IMR-90 (cell line): ENCODE results near the gene PMAIP1. TPM values are rescaled to one million over a fixed set of nuclear protein-coding genes. Genes with fewer than 3 reads are reported as not detected.

Source experiments
- ATAC-seq: fragments of 200-7000 bp; cut with Tn5 transposase; 2 replicates; pipeline ENCODE4 v1.9.1; 2020; ENCODE audit warnings: low read depth, mild to moderate bottlenecking, moderate library complexity
- BruUV-seq: library from RNA; stranded (reverse); fragments of 400-500 nt; replicated peaks from 2 replicates; lab custom pipeline; 2021; lab: Mats Ljungman, UMichigan
- CTCF ChIA-PET: fragments of 300-600 bp; formaldehyde crosslinking; extraction: SDS; loops from one replicate; lab custom pipeline; 2021; ENCODE audit warnings: antibody characterized with exemption; lab: Yijun Ruan, JAX
- POLR2A ChIA-PET: fragments of 300-600 bp; sonication (Branson Sonifier 250); formaldehyde crosslinking; loops from one replicate; lab custom pipeline; 2022; ENCODE audit warnings: antibody characterized with exemption; ENCODE audit not compliant: unreplicated experiment; lab: Charles Lee
- DNase-seq: peaks from one replicate; pipeline ENCODE4 v3.0.0; 2013
- H2AFZ ChIP-seq: replicated peaks from 2 replicates; pipeline ENCODE3; 2013; ENCODE audit warnings: low read length, mild to moderate bottlenecking; ENCODE audit not compliant: poor library complexity
- H2AK5ac ChIP-seq: 2 replicates; pipeline ENCODE4 v1.6.1; 2013; ENCODE audit warnings: low read depth, low read length, inconsistent platforms
- H2AK9ac ChIP-seq: replicated peaks from 2 replicates; pipeline ENCODE3; 2013; ENCODE audit warnings: mild to moderate bottlenecking, low read depth, low read length, moderate library complexity; ENCODE audit not compliant: poor library complexity
- H2BK120ac ChIP-seq: 2 replicates; pipeline ENCODE4 v1.6.1; 2013; ENCODE audit warnings: low read depth, low read length, inconsistent platforms
- H2BK15ac ChIP-seq: 3 replicates; pipeline ENCODE4 v1.6.1; 2013; ENCODE audit warnings: low read depth, low read length, inconsistent platforms
- H2BK20ac ChIP-seq: 2 replicates; pipeline ENCODE4 v1.6.1; 2013; ENCODE audit warnings: low read depth, mild to moderate bottlenecking, inconsistent platforms, low read length, moderate library complexity
- H2BK5ac ChIP-seq: 2 replicates; pipeline ENCODE4 v1.6.1; 2013; ENCODE audit warnings: mild to moderate bottlenecking, low read depth, low read length, inconsistent platforms; ENCODE audit not compliant: poor library complexity, severe bottlenecking
- H3K14ac ChIP-seq: replicated peaks from 2 replicates; pipeline ENCODE4 v1.6.1; 2013; ENCODE audit warnings: low read depth, low read length, inconsistent platforms
- H3K18ac ChIP-seq: 2 replicates; pipeline ENCODE4 v1.6.1; 2013; ENCODE audit warnings: low read depth, low read length, control low read depth
- H3K23ac ChIP-seq: 2 replicates; pipeline ENCODE4 v1.6.1; 2013; ENCODE audit warnings: low read depth, low read length, inconsistent platforms
- H3K27ac ChIP-seq: 2 replicates; pipeline ENCODE4 v1.5.1; 2013; ENCODE audit warnings: mild to moderate bottlenecking, control low read depth, low read length; ENCODE audit not compliant: insufficient read depth
- H3K27me3 ChIP-seq: 2 replicates; pipeline ENCODE4 v1.6.1; 2013; ENCODE audit warnings: low read length; ENCODE audit not compliant: control insufficient read depth, insufficient read depth
- H3K36me3 ChIP-seq: 2 replicates; pipeline ENCODE4 v1.6.1; 2013; ENCODE audit warnings: low read length, mixed read lengths; ENCODE audit not compliant: control insufficient read depth, insufficient read depth
- H3K4ac ChIP-seq: 2 replicates; pipeline ENCODE4 v1.6.1; 2013; ENCODE audit warnings: low read depth, low read length, inconsistent platforms
- H3K4me1 ChIP-seq: 2 replicates; pipeline ENCODE4 v1.6.1; 2013; ENCODE audit warnings: low read length, mixed read lengths; ENCODE audit not compliant: control insufficient read depth, insufficient read depth
- H3K4me2 ChIP-seq: 2 replicates; pipeline ENCODE4 v1.6.1; 2013; ENCODE audit warnings: low read depth, mild to moderate bottlenecking, control low read depth, low read length, moderate library complexity
- H3K4me3 ChIP-seq: 2 replicates; pipeline ENCODE4 v1.5.1; 2013; ENCODE audit warnings: low read depth, mild to moderate bottlenecking, control low read depth, low read length, moderate library complexity; ENCODE audit not compliant: insufficient read depth
- H3K56ac ChIP-seq: 2 replicates; pipeline ENCODE4 v1.6.1; 2013; ENCODE audit warnings: low read length, inconsistent platforms; ENCODE audit not compliant: insufficient read depth; ENCODE audit errors: extremely low read depth
- H3K79me1 ChIP-seq, 2 experiments: 2 replicates each; pipeline ENCODE4 v1.6.1; 2013; ENCODE audit warnings: low read length in 2 of 2, inconsistent platforms in 1 of 2, low read depth in 1 of 2
- H3K9ac ChIP-seq: 2 replicates; pipeline ENCODE4 v1.6.1; 2013; ENCODE audit warnings: low read depth, low read length, control low read depth
- H3K9me1 ChIP-seq: 2 replicates; pipeline ENCODE4 v1.6.1; 2013; ENCODE audit warnings: low read length, inconsistent platforms; ENCODE audit not compliant: insufficient read depth
- H3K9me3 ChIP-seq: 2 replicates; pipeline ENCODE4 v1.6.1; 2013; ENCODE audit warnings: low read length; ENCODE audit not compliant: control insufficient read depth, insufficient read depth
- H4K20me1 ChIP-seq: 2 replicates; pipeline ENCODE4 v1.6.1; 2013; ENCODE audit warnings: low read length, inconsistent platforms; ENCODE audit not compliant: insufficient read depth
- H4K5ac ChIP-seq: 2 replicates; pipeline ENCODE4 v1.6.1; 2013; ENCODE audit warnings: mild to moderate bottlenecking, low read depth, low read length, control low read depth
- H4K8ac ChIP-seq, 2 experiments: 2 replicates each; pipeline ENCODE4 v1.6.1; 2013; ENCODE audit warnings: low read depth in 2 of 2, low read length in 2 of 2, control low read depth in 1 of 2, inconsistent platforms in 1 of 2
- H4K91ac ChIP-seq: 2 replicates; pipeline ENCODE4 v1.6.1; 2013; ENCODE audit warnings: low read depth, low read length, inconsistent platforms; ENCODE audit not compliant: insufficient read depth
- BHLHE40 ChIP-seq: fragments of 150-350 bp; IDR thresholded peaks from 2 replicates; pipeline ENCODE4 v1.6.1; 2016; ENCODE audit warnings: mild to moderate bottlenecking, low read depth, low read length
- CEBPB ChIP-seq: IDR thresholded peaks from 2 replicates; pipeline ENCODE4 v1.6.1; 2012; ENCODE audit warnings: low read depth, low read length, improper control_type of control experiment
- USF2 ChIP-seq: fragments of 150-350 bp; IDR thresholded peaks from 2 replicates; pipeline ENCODE4 v1.6.1; 2017; ENCODE audit warnings: mild to moderate bottlenecking, antibody characterized with exemption, low read length, low read depth
- dilution Hi-C: fragments of 300-500 bp; cut with HindIII; formaldehyde crosslinking; loops from one replicate; pipeline ENCODE4 v1.14.3; 2018; ENCODE audit warnings: low sequenced_read_pairs; ENCODE audit not compliant: unreplicated experiment
- in situ Hi-C: fragments of 300-500 bp; cut with MboI; formaldehyde crosslinking; loops from 3 replicates; pipeline ENCODE4 v1.14.3; 2019; ENCODE audit warnings: low sequenced_read_pairs, inconsistent platforms, mixed read lengths
- intact Hi-C: fragments of 100-400 bp; cut with micrococcal nuclease; formaldehyde crosslinking; loops from 2 replicates; pipeline ENCODE4 v1.10.0; 2022
- polyA plus RNA-seq, 3 experiments: library from polyadenylated mRNA; depleted of rRNA; stranded (reverse); fragments of >200 nt; gene quantifications; 2 replicates each; pipeline ENCODE4 v1.2.3, GENCODE V29; 2012; ENCODE audit warnings: low replicate concordance in 1 of 3
- total RNA-seq: library from RNA; depleted of rRNA; stranded (reverse); fragments of >200 nt; gene quantifications from 2 replicates; pipeline ENCODE4 v1.2.3, GENCODE V29; 2012

The PMAIP1 gene
- total and polyA plus RNA-seq, 2 of the 4 experiments (the other 2 are of a cell fraction), result 14.0 to 30.1 TPM

GRCh38 chr18:59911600-59911999, 11.8 kb downstream of the PMAIP1 start:
- Histone ChIP-seq H3K4me1 (peaks cover 24% of the 10 kb centered on the region), H3K27ac (no peak overlapping the region), H3K14ac (peak overlapping the region; percentile 34; the same call in 1 of the 2 replicates)

More at GRCh38 chr18:59911600-59911999, 11.8 kb downstream of the PMAIP1 start:
- H3K4ac ChIP-seq, result peak overlapping the region; percentile 74
- peak overlapping the region; percentile 84; the same call in 2 of the 3 replicates for H2BK15ac ChIP-seq
- H2AK9ac ChIP-seq, result no peak overlapping the region
- no TSS peak for BruUV-seq
- no peak overlapping the region for H3K4me3 ChIP-seq
- H3K79me1 ChIP-seq, result peaks cover 0 to 13% of the 10 kb centered on the region in 2 experiments; a peak in 1 of 4 replicates
- H4K8ac ChIP-seq, result peak overlapping the region; percentile 20 to 32; a peak in 2 of 4 replicates
- intact Hi-C loops, result loop anchor here (5.0 kb wide), 1 partner anchor 41 kb away; no protein-coding TSS in a partner anchor
- TF ChIP-seq CEBPB (peak; percentile 53), BHLHE40 (no peak), USF2 (no peak)
- H2AK5ac ChIP-seq, result peak overlapping the region; percentile 76; the same call in 1 of the 2 replicates
- peak overlapping the region; percentile 88 for H2BK5ac ChIP-seq
- peak overlapping the region; percentile 94 for H2BK20ac ChIP-seq
- peaks cover 3% of the 10 kb centered on the region; the same call in 1 of the 2 replicates for H3K9me3 ChIP-seq
- in situ Hi-C loops, result no loop called here
- H3K9ac ChIP-seq, result no peak overlapping the region
- H3K4me2 ChIP-seq, result no peak overlapping the region; the same call in 1 of the 2 replicates
- H4K20me1 ChIP-seq, result no peaks in the 10 kb centered on the region
- peak overlapping the region; percentile 48 for H4K91ac ChIP-seq
- dilution Hi-C loops, result no loop called here
- peak overlapping the region; percentile 86; the same call in 1 of the 2 replicates for H3K18ac ChIP-seq
- H3K23ac ChIP-seq, result peak overlapping the region; percentile 49; the same call in 1 of the 2 replicates
- no peaks in the 10 kb centered on the region for H3K27me3 ChIP-seq
- DNase-seq (no peak), ATAC-seq (no peak)
- no peak overlapping the region for H2AFZ ChIP-seq
- H3K36me3 ChIP-seq, result no peaks in the 10 kb centered on the region
- H2BK120ac ChIP-seq, result peak overlapping the region; percentile 74
- peak overlapping the region; percentile 25; the same call in 1 of the 2 replicates for H4K5ac ChIP-seq
- H3K56ac ChIP-seq, result no peak overlapping the region
- CTCF ChIA-PET, result no interaction called here
- H3K9me1 ChIP-seq, result peaks cover 14% of the 10 kb centered on the region
- POLR2A ChIA-PET, result no interaction called here
